GM13977 (cell line): ENCODE results near the gene SH3BP4.

Experiments used
- DNase-seq: peaks from one replicate; pipeline ENCODE4 v3.0.0; 2012; ENCODE audit warnings: low spot score
- CTCF ChIP-seq: IDR thresholded peaks from 2 replicates; pipeline ENCODE4 v1.5.1; 2012; ENCODE audit warnings: mild to moderate bottlenecking, control low read depth; ENCODE audit not compliant: insufficient read depth; ENCODE audit errors: extremely low read depth, missing control alignments
- in situ Hi-C: fragments of 300-500 bp; cut with MboI; formaldehyde crosslinking; loops from one replicate; pipeline ENCODE4 v1.12.0; 2022; ENCODE audit warnings: low sequenced_read_pairs, low pct_unique_long_range_greater_than_20kb, mixed read lengths, inconsistent platforms; ENCODE audit not compliant: unreplicated experiment

SH3BP4 gene

GRCh38 chr2:235059161-235059560, 107.3 kb downstream of the SH3BP4 start:
- in situ Hi-C loops: no loop called here
- no peak for DNase-seq
- no peak for TF ChIP-seq CTCF

GRCh38 chr2:235061656-235062055, 109.8 kb downstream of the SH3BP4 start:
- no peak for TF ChIP-seq CTCF
- in situ Hi-C loops: no loop called here
- no peak for DNase-seq

- no peak for TF ChIP-seq CTCF
- in situ Hi-C loops: no loop called here
- DNase-seq: no peak
Measured at GRCh38 chr2:235063471-235063961, 111.7 kb downstream of the SH3BP4 start.

GRCh38 chr2:235064976-235065375, 113.2 kb downstream of the SH3BP4 start:
- TF ChIP-seq CTCF: no peak
- in situ Hi-C loops: no loop called here
- DNase-seq: no peak

GRCh38 chr2:235066490-235066889, 114.7 kb downstream of the SH3BP4 start:
- in situ Hi-C loops: no loop called here
- DNase-seq: no peak
- no peak for TF ChIP-seq CTCF

- TF ChIP-seq CTCF: no peak
- DNase-seq: no peak
- in situ Hi-C loops: no loop called here
Measured at GRCh38 chr2:235066895-235067294, 115.1 kb downstream of the SH3BP4 start.

GRCh38 chr2:235068701-235069100, 116.9 kb downstream of the SH3BP4 start:
- no peak for TF ChIP-seq CTCF
- no peak for DNase-seq
- in situ Hi-C loops: no loop called here
